Activated T-helper 2 cell treated with anti-CD3 and anti-CD28 coated beads, Interferon-gamma antibody, Interleukin-2, Interleukin-4, amounts not matched to agents 10 μg/mL and 5 μg/mL and 100 μg/mL, durations not matched to agents 14 hours and 24 hours and 36 hours (primary cell): ENCODE results near the gene FAM89B. TPM values are rescaled to one million over a fixed set of nuclear protein-coding genes. Genes with fewer than 3 reads are reported as not detected.

Source experiments
- DNase-seq: peaks from one replicate; pipeline ENCODE4 v3.0.0; 2021; ENCODE audit warnings: low spot score
- H3K27ac Mint-ChIP-seq: one replicate; pipeline ENCODE4 v1.8.0; 2021; ENCODE audit warnings: mixed read lengths
- H3K27me3 Mint-ChIP-seq: one replicate; pipeline ENCODE4 v1.8.0; 2021; ENCODE audit warnings: low read depth, mixed read lengths
- H3K36me3 Mint-ChIP-seq: one replicate; pipeline ENCODE4 v1.8.0; 2021; ENCODE audit warnings: low read depth, mixed read lengths
- H3K4me1 Mint-ChIP-seq: one replicate; pipeline ENCODE4 v1.8.0; 2021; ENCODE audit warnings: low read depth, mixed read lengths
- H3K4me3 Mint-ChIP-seq: one replicate; pipeline ENCODE4 v1.8.0; 2021; ENCODE audit warnings: low read depth, mild to moderate bottlenecking, moderate library complexity, mixed read lengths
- H3K9me3 Mint-ChIP-seq: one replicate; pipeline ENCODE4 v1.8.0; 2021; ENCODE audit warnings: mixed read lengths
- intact Hi-C: fragments of 100-400 bp; cut with micrococcal nuclease; formaldehyde crosslinking; loops from one replicate; pipeline ENCODE4 v1.15.1; 2023
- total RNA-seq: library from RNA; stranded (reverse); gene quantifications from 2 replicates; pipeline ENCODE4 v1.2.3, GENCODE V29; 2022

The FAM89B gene
- total RNA-seq, 1 donor from 2014 or later, result 31.5 TPM

GRCh38 chr11:65619281-65619928 is 47.1 kb downstream of the FAM89B start:
- intact Hi-C loops, result no loop called here

GRCh38 chr11:65620666-65621065 is 48.3 kb downstream of the FAM89B start:
- Mint-ChIP-seq H3K36me3 (peaks cover 51% of the 10 kb centered on the region), H3K27ac (no peak overlapping the region), H3K4me3 (no peak overlapping the region), H3K4me1 (peaks cover 12% of the 10 kb centered on the region), H3K9me3 (no peaks in the 10 kb centered on the region), H3K27me3 (no peaks in the 10 kb centered on the region)
- intact Hi-C loops, result no loop called here
- DNase-seq, result no peak

More at GRCh38 chr11:65619281-65619928, 47.1 kb downstream of the FAM89B start:
- Mint-ChIP-seq H3K36me3 (peaks cover 47% of the 10 kb centered on the region), H3K27ac (no peak overlapping the region), H3K4me3 (no peak overlapping the region), H3K9me3 (no peaks in the 10 kb centered on the region), H3K27me3 (no peaks in the 10 kb centered on the region), H3K4me1 (peaks cover 12% of the 10 kb centered on the region)
- no peak for DNase-seq

- Mint-ChIP-seq H3K9me3 (no peaks in the 10 kb centered on the region), H3K27me3 (no peaks in the 10 kb centered on the region), H3K36me3 (peaks cover 56% of the 10 kb centered on the region), H3K4me1 (peaks cover 11% of the 10 kb centered on the region), H3K4me3 (no peak overlapping the region), H3K27ac (no peak overlapping the region)
- intact Hi-C loops, result no loop called here
- no peak for DNase-seq
Measured at GRCh38 chr11:65621460-65621859, 49.1 kb downstream of the FAM89B start.

GRCh38 chr11:65622011-65622410 is 49.7 kb downstream of the FAM89B start:
- H3K27ac Mint-ChIP-seq, result no peak overlapping the region
- intact Hi-C loops, result no loop called here
- H3K4me1 Mint-ChIP-seq, result peaks cover 5% of the 10 kb centered on the region
- H3K9me3 Mint-ChIP-seq, result no peaks in the 10 kb centered on the region
- no peak overlapping the region for H3K4me3 Mint-ChIP-seq
- no peak for DNase-seq
- no peaks in the 10 kb centered on the region for H3K27me3 Mint-ChIP-seq
- peaks cover 55% of the 10 kb centered on the region for H3K36me3 Mint-ChIP-seq

GRCh38 chr11:65623177-65623576 is 50.8 kb downstream of the FAM89B start:
- intact Hi-C loops, result no loop called here
- DNase-seq, result no peak
- H3K9me3 Mint-ChIP-seq, result no peaks in the 10 kb centered on the region
- no peaks in the 10 kb centered on the region for H3K27me3 Mint-ChIP-seq
- H3K27ac Mint-ChIP-seq, result no peak overlapping the region
- H3K4me3 Mint-ChIP-seq, result no peak overlapping the region
- H3K4me1 Mint-ChIP-seq, result peaks cover 3% of the 10 kb centered on the region
- H3K36me3 Mint-ChIP-seq, result peaks cover 60% of the 10 kb centered on the region

Other genes with a start within 250 kb of the FAM89B start
- gene DPF2, start 238.7 kb upstream of the FAM89B start, total RNA-seq, result 77.0 and 78.1 TPM in 2 replicates
- gene TIGD3, start 217.8 kb upstream of the FAM89B start, total RNA-seq, result 1.3 and 1.6 TPM in 2 replicates
- 14.6 and 16.3 TPM in 2 replicates for gene SLC25A45, start 189.9 kb upstream of the FAM89B start, total RNA-seq
- 39.7 and 39.8 TPM in 2 replicates for gene FRMD8, start 185.9 kb upstream of the FAM89B start, total RNA-seq
- 422 and 430 TPM in 2 replicates for gene NEAT1, start 149.7 kb upstream of the FAM89B start, total RNA-seq
- gene MALAT1, start 73.5 kb upstream of the FAM89B start, total RNA-seq, result 4,338 and 4,347 TPM in 2 replicates
- 94.4 and 95.8 TPM in 2 replicates for gene SCYL1, start 47.5 kb upstream of the FAM89B start, total RNA-seq
- 85.3 and 86.4 TPM in 2 replicates for gene LTBP3, start 14.2 kb upstream of the FAM89B start, total RNA-seq
- 63.6 and 63.8 TPM in 2 replicates for gene ZNRD2, start 2.1 kb upstream of the FAM89B start, total RNA-seq
- 163 and 168 TPM in 2 replicates for gene EHBP1L1, start 3.5 kb downstream of the FAM89B start, total RNA-seq
- 0.78 and 2.0 TPM in 2 replicates for gene KCNK7, start 23.3 kb downstream of the FAM89B start, total RNA-seq
- gene MAP3K11, start 41.7 kb downstream of the FAM89B start, total RNA-seq, result 84.6 and 88.6 TPM in 2 replicates
- gene PCNX3, start 43.2 kb downstream of the FAM89B start, total RNA-seq, result 40.1 and 43.6 TPM in 2 replicates
- 128 and 135 TPM in 2 replicates for gene SIPA1, start 65.6 kb downstream of the FAM89B start, total RNA-seq
- 86.9 and 89.3 TPM in 2 replicates for gene RELA, start 90.4 kb downstream of the FAM89B start, total RNA-seq
- 76.3 and 79.4 TPM in 2 replicates for gene KAT5, start 139.7 kb downstream of the FAM89B start, total RNA-seq
- 85.0 and 94.0 TPM in 2 replicates for gene RNASEH2C, start 148.3 kb downstream of the FAM89B start, total RNA-seq
- gene AP5B1, start 208.4 kb downstream of the FAM89B start, total RNA-seq, result 24.6 and 24.9 TPM in 2 replicates
- 0.16 TPM in 2 replicates for gene OVOL1, start 214.5 kb downstream of the FAM89B start, total RNA-seq